WTC11 (cell line): ENCODE measurements around the gene PRKACG. TPM values are rescaled to one million over a fixed set of nuclear protein-coding genes. Genes with fewer than 3 reads are reported as not detected.

ENCODE experiments used
- ATAC-seq: fragments of 200-7000 bp; cut with Tn5 transposase; 2 replicates; pipeline ENCODE4 v1.10.0; 2021; ENCODE audit warnings: mild to moderate bottlenecking, moderate library complexity
- CTCF ChIA-PET: fragments of 300-600 bp; sonication (Branson Sonifier 250); formaldehyde crosslinking; loops from one replicate; lab custom pipeline; 2021; ENCODE audit warnings: antibody characterized with exemption; lab: Charles Lee
- POLR2A ChIA-PET: fragments of 350-600 bp; sonication (Branson Sonifier 250); formaldehyde crosslinking; loops from one replicate; lab custom pipeline; 2021; ENCODE audit warnings: antibody characterized with exemption; lab: Charles Lee
- DNase-seq: peaks from one replicate; pipeline ENCODE4 v3.0.0; 2021; ENCODE audit warnings: low spot score
- H3K27ac Mint-ChIP-seq: 2 replicates; pipeline ENCODE4 v1.8.0; 2021; ENCODE audit warnings: mixed read lengths
- H3K27me3 Mint-ChIP-seq: 2 replicates; pipeline ENCODE4 v1.8.0; 2021; ENCODE audit warnings: low read depth, mild to moderate bottlenecking, moderate library complexity, mixed read lengths
- H3K36me3 Mint-ChIP-seq: 2 replicates; pipeline ENCODE4 v1.8.0; 2021; ENCODE audit warnings: mixed read lengths
- H3K4me1 Mint-ChIP-seq: 2 replicates; pipeline ENCODE4 v1.8.0; 2022; ENCODE audit warnings: mixed read lengths
- H3K4me3 Mint-ChIP-seq: 2 replicates; pipeline ENCODE4 v1.8.0; 2021; ENCODE audit warnings: mild to moderate bottlenecking, moderate library complexity, mixed read lengths
- H3K9me3 Mint-ChIP-seq: 2 replicates; pipeline ENCODE4 v1.8.0; 2021; ENCODE audit warnings: mixed read lengths
- AFF4 ChIP-seq: sonication (generic); formaldehyde crosslinking; IDR thresholded peaks from 2 replicates; pipeline ENCODE4 v1.8.1; 2023; ENCODE audit warnings: mild to moderate bottlenecking, missing genetic modification reagents, borderline replicate concordance
- ATF2 ChIP-seq: sonication (generic); formaldehyde crosslinking; IDR thresholded peaks from 2 replicates; pipeline ENCODE4 v1.8.1; 2022; ENCODE audit warnings: low read depth, missing genetic modification reagents, borderline replicate concordance
- ATF6 ChIP-seq: sonication (generic); formaldehyde crosslinking; IDR thresholded peaks from 2 replicates; pipeline ENCODE4 v1.8.1; 2023; ENCODE audit warnings: mild to moderate bottlenecking, missing genetic modification reagents
- CTCF ChIP-seq: fragments of 200-600 bp; IDR thresholded peaks from 2 replicates; pipeline ENCODE4 v1.8.0; 2022; ENCODE audit warnings: antibody characterized with exemption
- E2F4 ChIP-seq: sonication (generic); formaldehyde crosslinking; IDR thresholded peaks from 2 replicates; pipeline ENCODE4 v1.8.1; 2022; ENCODE audit warnings: low read depth, mild to moderate bottlenecking, moderate library complexity, missing genetic modification reagents, borderline replicate concordance
- ERG ChIP-seq: fragments of 250-450 bp; sonication (Bioruptor Pico); IDR thresholded peaks from 2 replicates; pipeline ENCODE4 v1.8.0; 2021; ENCODE audit warnings: mild to moderate bottlenecking
- GABPB1 ChIP-seq: sonication (generic); formaldehyde crosslinking; IDR thresholded peaks from 2 replicates; pipeline ENCODE4 v1.8.1; 2023; ENCODE audit warnings: mild to moderate bottlenecking, missing genetic modification reagents
- MLX ChIP-seq: sonication (generic); formaldehyde crosslinking; IDR thresholded peaks from 2 replicates; pipeline ENCODE4 v1.8.1; 2023; ENCODE audit warnings: mild to moderate bottlenecking, missing genetic modification reagents, moderate library complexity
- MXD4 ChIP-seq: fragments of 250-450 bp; sonication (Bioruptor Pico); IDR thresholded peaks from 2 replicates; pipeline ENCODE4 v1.8.0; 2021; ENCODE audit warnings: mild to moderate bottlenecking, moderate library complexity, borderline replicate concordance
- NFE2L1 ChIP-seq: sonication (generic); formaldehyde crosslinking; IDR thresholded peaks from 2 replicates; pipeline ENCODE4 v1.8.1; 2023; ENCODE audit warnings: missing genetic modification reagents
- SMAD4 ChIP-seq: sonication (generic); formaldehyde crosslinking; IDR thresholded peaks from 2 replicates; pipeline ENCODE4 v1.8.0; 2022; ENCODE audit warnings: mild to moderate bottlenecking, missing genetic modification reagents
- SOX15 ChIP-seq: fragments of 250-450 bp; sonication (Bioruptor Pico); IDR thresholded peaks from 2 replicates; pipeline ENCODE4 v1.9.0; 2021; ENCODE audit warnings: mild to moderate bottlenecking
- TEAD1 ChIP-seq: sonication (generic); formaldehyde crosslinking; IDR thresholded peaks from 2 replicates; pipeline ENCODE4 v1.8.0; 2022; ENCODE audit warnings: mild to moderate bottlenecking, missing genetic modification reagents
- TEAD4 ChIP-seq: sonication (generic); formaldehyde crosslinking; IDR thresholded peaks from 2 replicates; pipeline ENCODE4 v1.8.0; 2022; ENCODE audit warnings: mild to moderate bottlenecking, missing genetic modification reagents
- ZNF423 ChIP-seq: fragments of 250-450 bp; sonication (Bioruptor Pico); IDR thresholded peaks from 2 replicates; pipeline ENCODE4 v2.1.2; 2022; ENCODE audit warnings: mild to moderate bottlenecking, moderate library complexity
- total RNA-seq: library from RNA; stranded (reverse); gene quantifications from 3 replicates; pipeline ENCODE4 v1.2.3, GENCODE V29; 2021

The PRKACG gene
- total RNA-seq, 1 experiment from 2014 or later = not detected

GRCh38 chr9:69062195-69062594 lies 48.3 kb upstream of the PRKACG start (continued):
- no peak for TF ChIP-seq ATF6

GRCh38 chr9:69060766-69061165 lies 46.9 kb upstream of the PRKACG start:
- Mint-ChIP-seq H3K4me1 (peaks cover 35% of the 10 kb centered on the region), H3K9me3 (no peaks in the 10 kb centered on the region), H3K36me3 (peaks cover 42% of the 10 kb centered on the region), H3K27me3 (no peaks in the 10 kb centered on the region), H3K4me3 (no peak overlapping the region), H3K27ac (peak overlapping the region; percentile 82)
- ATAC-seq (peak; percentile 80), DNase-seq (no peak)
- ChIA-PET CTCF (interaction anchor here (1.5 to 1.6 kb wide), 4 partner anchors 29 to 163 kb away, joined by 4 to 5 read pairs (median 5); no protein-coding TSS in a partner anchor), POLR2A (no interaction called here)
- no peak for TF ChIP-seq GABPB1 (CRISPR knock-in tag)
- TF ChIP-seq E2F4 (CRISPR knock-in tag) = no peak
- TF ChIP-seq TEAD4 (CRISPR knock-in tag) = no peak
- TF ChIP-seq MLX = no peak
- no peak for TF ChIP-seq SOX15 (CRISPR knock-in tag)
- no peak for TF ChIP-seq NFE2L1 (CRISPR knock-in tag)
- TF ChIP-seq ZNF423 (CRISPR knock-in tag) = no peak
- TF ChIP-seq TEAD1 (CRISPR knock-in tag) = no peak
- no peak for TF ChIP-seq ATF2 (CRISPR knock-in tag)
- TF ChIP-seq SMAD4 (CRISPR knock-in tag) = no peak
- TF ChIP-seq AFF4 = no peak
- TF ChIP-seq CTCF = no peak
- TF ChIP-seq MXD4 (CRISPR knock-in tag) = no peak
- TF ChIP-seq ERG (CRISPR knock-in tag) = no peak
